Posterior vena cava (tissue), 2 donors: ENCODE results near the gene ADCY9. TPM values are rescaled to one million over a fixed set of nuclear protein-coding genes. Genes with fewer than 3 reads are reported as not detected.
A peak's percentile ranks its signal among the peaks of the same experiment; 100 is the strongest.
"Not testable (repeated sequence)": the region's sequence is repeated elsewhere in the genome, so short reads cannot be mapped to it uniquely, and the experiment has no call there.

Experiments used
- DNase-seq: peaks from one replicate; pipeline ENCODE4 v3.0.0-alpha.2; 2020; ENCODE audit warnings: low spot score
- intact Hi-C, 2 donors: fragments of 100-400 bp; cut with DNase I; formaldehyde crosslinking; loops; one replicate each; pipeline versions ENCODE4 v1.14.1 to v1.14.2; 2022 to 2023
- total RNA-seq, 2 donors: library from RNA; stranded (reverse); fragmentation: NEBNext Ultra II Directional; extraction: Animal tissue kit (Norgen Biotek cat#: 25700); gene quantifications; one replicate each; pipeline ENCODE4 v1.2.1, GENCODE V29; 2021
- donor health status: DM: yes; HTN: yes; CAD: no.
- donor health status: DM: yes; HTN: yes; CAD: no.

ADCY9 gene
- total RNA-seq, 2 donors from 2014 or later = 20.8 to 20.9 TPM

- DNase-seq = peak; percentile 45
- intact Hi-C loops = no loop called here
Measured at GRCh38 chr16:4082474-4083044, 33.7 kb downstream of the ADCY9 start.

- peak; percentile 48 for DNase-seq
Measured at GRCh38 chr16:4081521-4082021, 34.7 kb downstream of the ADCY9 start.

GRCh38 chr16:4081047-4081446 lies 35.2 kb downstream of the ADCY9 start:
- DNase-seq = peak; percentile 46
- intact Hi-C loops = no loop called here

More at GRCh38 chr16:4081521-4082021, 34.7 kb downstream of the ADCY9 start:
- intact Hi-C loops = no loop called here

- intact Hi-C loops = no loop called here
- DNase-seq = peak; percentile 32
Measured at GRCh38 chr16:4077174-4077649, 39.0 kb downstream of the ADCY9 start.

GRCh38 chr16:4075534-4075933 lies 40.7 kb downstream of the ADCY9 start:
- intact Hi-C loops = no loop called here

GRCh38 chr16:4073150-4073549 lies 43.1 kb downstream of the ADCY9 start:
- DNase-seq, intact Hi-C loops: not testable (repeated sequence)

More at GRCh38 chr16:4075534-4075933, 40.7 kb downstream of the ADCY9 start:
- DNase-seq = no peak

GRCh38 chr16:4071686-4072561 lies 44.3 kb downstream of the ADCY9 start:
- intact Hi-C loops = no loop called here
- DNase-seq = no peak

GRCh38 chr16:4070936-4071335 lies 45.3 kb downstream of the ADCY9 start:
- DNase-seq = no peak

GRCh38 chr16:4067262-4068001 lies 48.8 kb downstream of the ADCY9 start:
- intact Hi-C loops = no loop called here
- no peak for DNase-seq

More at GRCh38 chr16:4070936-4071335, 45.3 kb downstream of the ADCY9 start:
- intact Hi-C loops = no loop called here

GRCh38 chr16:4064950-4065352 lies 51.3 kb downstream of the ADCY9 start:
- intact Hi-C loops = no loop called here
- no peak for DNase-seq

- intact Hi-C loops = no loop called here
- no peak for DNase-seq
Measured at GRCh38 chr16:4062212-4062802, 53.9 kb downstream of the ADCY9 start.

- no peak for DNase-seq
- intact Hi-C loops = no loop called here
Measured at GRCh38 chr16:4060823-4061222, 55.4 kb downstream of the ADCY9 start.

GRCh38 chr16:4060009-4060408 lies 56.2 kb downstream of the ADCY9 start:
- DNase-seq = no peak

GRCh38 chr16:4058386-4058785 lies 57.9 kb downstream of the ADCY9 start:
- DNase-seq = no peak
- intact Hi-C loops = no loop called here

More at GRCh38 chr16:4060009-4060408, 56.2 kb downstream of the ADCY9 start:
- intact Hi-C loops = no loop called here

GRCh38 chr16:4057439-4057877 lies 58.8 kb downstream of the ADCY9 start:
- intact Hi-C loops = no loop called here
- DNase-seq = no peak

- intact Hi-C loops = no loop called here
- no peak for DNase-seq
Measured at GRCh38 chr16:4056161-4057105, 59.8 kb downstream of the ADCY9 start.

- DNase-seq = no peak
- intact Hi-C loops = no loop called here
Measured at GRCh38 chr16:4055748-4056147, 60.5 kb downstream of the ADCY9 start.

- peak; percentile 87 for DNase-seq
- intact Hi-C loops = loop anchor here in 1 of 2 donors (2.0 kb wide), 1 partner anchor 77 kb away; no protein-coding TSS in a partner anchor
Measured at GRCh38 chr16:4053301-4053845, 62.9 kb downstream of the ADCY9 start.
